ENCODE data around the gene USH1C.

Gene USH1C

GRCh38 chr11:17570034-17570433 is 25.8 kb upstream of the USH1C start:
- DNase-seq, result no peak

DNA sequence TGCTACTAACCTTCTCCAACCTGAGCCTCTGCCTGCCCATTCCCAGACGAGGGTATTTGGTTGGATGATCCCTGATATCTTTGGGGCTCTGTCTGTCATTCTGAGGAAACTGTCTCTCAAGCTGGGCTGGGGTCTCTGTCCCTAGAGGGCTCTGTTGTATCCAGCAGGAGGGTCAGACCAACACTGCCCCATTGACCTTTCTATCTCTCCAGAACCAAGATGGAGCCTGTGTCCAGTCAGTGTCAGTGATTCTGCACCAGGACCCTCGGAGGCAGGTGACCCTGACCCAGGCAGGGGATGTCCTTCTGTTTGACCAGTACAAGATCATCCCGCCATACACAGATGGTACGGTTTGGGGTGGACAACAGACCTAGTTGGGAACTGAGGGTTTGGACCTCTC is 24.7 kb upstream of the USH1C start:
- DNase-seq, result no peak

DNA sequence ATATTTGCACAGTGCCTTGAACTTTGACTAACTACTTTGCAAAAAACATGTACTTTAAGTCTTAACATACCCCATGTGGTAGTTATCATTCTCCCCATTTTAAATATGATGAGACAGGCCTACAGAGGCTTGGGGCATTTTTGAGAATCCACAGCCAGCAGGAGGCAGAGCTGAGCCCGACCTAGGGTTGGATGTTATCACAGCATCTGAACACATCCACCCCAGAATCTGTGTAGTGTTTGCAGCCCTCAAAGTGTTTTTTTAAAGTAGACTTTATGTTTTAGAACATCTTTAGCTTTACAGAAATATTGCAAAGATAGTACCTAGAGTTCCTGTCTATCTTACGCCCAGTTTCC is 20.4 kb upstream of the USH1C start:
- no peak for DNase-seq

DNA sequence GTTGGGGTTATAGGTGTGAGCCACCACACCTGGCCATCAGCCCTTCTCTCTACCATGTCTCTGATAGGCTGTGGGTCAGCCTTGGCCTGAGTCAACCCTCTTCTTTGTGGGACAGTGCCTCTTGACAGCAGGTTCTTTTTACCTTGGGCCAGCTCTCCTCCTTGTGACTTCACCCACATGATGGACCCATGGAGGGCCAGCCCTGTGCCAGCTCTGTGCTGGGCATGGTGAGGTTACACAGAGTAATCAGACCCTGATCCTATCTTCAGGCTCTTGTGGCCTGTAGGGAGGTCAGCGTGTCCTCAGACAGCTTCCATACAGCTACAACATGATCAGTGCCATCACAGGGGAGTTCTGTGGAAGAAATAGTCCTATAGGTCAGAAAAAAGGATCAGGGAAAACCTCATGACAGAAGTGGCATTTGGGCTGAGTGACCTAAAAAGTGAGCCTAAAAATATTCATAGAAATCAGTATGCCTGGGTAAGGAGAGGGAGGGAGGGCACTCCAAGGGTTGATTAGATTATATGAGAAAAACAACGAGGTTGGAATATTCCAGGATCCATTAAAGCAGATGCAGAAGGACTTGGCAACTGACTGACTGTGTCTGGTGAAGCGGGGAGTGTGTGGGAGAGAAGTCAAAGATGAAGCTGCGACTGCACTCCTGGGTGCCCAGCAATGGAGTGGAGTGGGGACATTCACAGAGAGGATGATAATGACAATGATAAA is 19.9 kb upstream of the USH1C start:
- DNase-seq, result no peak

GRCh38 chr11:17563231-17563646 is 19.0 kb upstream of the USH1C start:
- no peak for DNase-seq

DNA sequence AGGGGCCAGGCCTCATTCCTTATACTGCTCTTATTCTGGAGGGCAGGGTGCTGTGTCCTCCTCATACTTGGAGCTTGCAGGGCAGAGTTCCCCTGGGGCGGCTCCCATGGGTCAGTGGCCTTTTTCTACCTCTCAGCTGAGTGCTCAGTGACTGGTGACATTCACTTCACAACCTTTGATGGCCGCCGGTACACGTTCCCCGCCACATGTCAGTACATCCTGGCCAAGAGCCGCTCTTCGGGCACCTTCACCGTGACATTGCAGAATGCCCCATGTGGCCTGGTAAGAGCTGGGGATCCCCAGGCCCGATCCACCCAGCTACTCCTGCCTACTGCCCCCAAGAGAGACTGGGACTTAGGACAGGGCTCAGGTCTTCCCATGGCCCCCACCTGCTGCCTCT is 17.3 kb upstream of the USH1C start:
- DNase-seq, result no peak

DNA sequence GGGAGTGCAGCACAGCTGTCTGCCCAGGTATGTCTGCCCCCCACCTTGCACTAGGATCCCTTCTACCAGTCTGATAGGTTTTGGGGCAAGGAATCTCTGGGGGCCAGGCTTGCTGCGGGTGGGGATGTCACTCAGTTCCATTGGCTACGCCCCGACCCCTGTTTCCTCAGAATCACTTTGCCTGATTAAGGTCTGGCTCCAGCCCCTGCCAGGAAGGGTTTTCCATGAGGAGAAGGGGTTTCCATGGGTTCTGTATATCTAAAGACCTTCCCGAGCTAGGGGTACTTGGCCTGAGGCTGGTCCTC is 16.8 kb upstream of the USH1C start:
- no peak for DNase-seq

GRCh38 chr11:17560281-17561110 is 16.3 kb upstream of the USH1C start:
- DNase-seq, result no peak

DNA sequence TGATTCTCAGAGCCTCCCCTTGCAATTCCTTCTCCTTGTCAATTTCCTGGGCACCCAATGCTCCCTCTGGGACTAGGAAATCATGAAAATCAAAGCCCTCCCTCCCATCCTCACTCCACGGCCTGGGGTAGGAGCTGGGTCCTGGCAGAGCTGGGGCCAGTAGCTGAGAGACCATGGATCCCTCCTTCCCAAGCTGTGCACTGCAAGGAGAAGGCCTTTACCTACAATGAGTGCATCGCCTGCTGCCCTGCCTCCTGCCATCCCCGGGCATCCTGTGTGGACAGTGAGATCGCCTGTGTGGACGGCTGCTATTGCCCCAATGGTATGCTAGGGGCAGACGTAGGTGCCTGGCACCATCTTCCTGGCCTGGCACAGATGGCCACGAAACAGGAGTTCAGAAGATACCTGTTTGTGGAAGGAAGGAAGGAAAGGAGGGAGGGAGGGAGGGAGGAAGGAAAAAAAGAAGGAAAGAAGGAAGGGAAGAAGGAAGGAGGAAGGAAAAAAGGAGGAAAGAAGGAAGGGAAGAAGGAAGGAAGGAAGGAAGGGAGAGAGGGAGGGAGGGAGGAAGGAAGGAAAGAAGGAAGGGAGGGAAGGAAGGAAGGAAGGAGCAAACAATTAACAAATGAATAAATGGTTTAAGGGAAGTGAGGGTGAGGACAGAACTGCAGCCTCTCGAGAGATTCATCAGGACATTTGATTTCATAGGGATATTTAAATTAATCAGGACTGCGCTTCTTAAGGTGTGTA is 15.3 kb upstream of the USH1C start:
- no peak for DNase-seq

GRCh38 chr11:17558916-17559315 is 14.7 kb upstream of the USH1C start:
- DNase-seq, result no peak

GRCh38 chr11:17558025-17558780 is 14.0 kb upstream of the USH1C start:
- DNase-seq, result no peak

- no peak for DNase-seq
Measured at GRCh38 chr11:17556999-17557398, 12.8 kb upstream of the USH1C start.

- DNase-seq, result no peak
Measured at GRCh38 chr11:17554487-17554886, 10.3 kb upstream of the USH1C start.

GRCh38 chr11:17553249-17553546 is 9.0 kb upstream of the USH1C start:
- DNase-seq, result no peak

DNA sequence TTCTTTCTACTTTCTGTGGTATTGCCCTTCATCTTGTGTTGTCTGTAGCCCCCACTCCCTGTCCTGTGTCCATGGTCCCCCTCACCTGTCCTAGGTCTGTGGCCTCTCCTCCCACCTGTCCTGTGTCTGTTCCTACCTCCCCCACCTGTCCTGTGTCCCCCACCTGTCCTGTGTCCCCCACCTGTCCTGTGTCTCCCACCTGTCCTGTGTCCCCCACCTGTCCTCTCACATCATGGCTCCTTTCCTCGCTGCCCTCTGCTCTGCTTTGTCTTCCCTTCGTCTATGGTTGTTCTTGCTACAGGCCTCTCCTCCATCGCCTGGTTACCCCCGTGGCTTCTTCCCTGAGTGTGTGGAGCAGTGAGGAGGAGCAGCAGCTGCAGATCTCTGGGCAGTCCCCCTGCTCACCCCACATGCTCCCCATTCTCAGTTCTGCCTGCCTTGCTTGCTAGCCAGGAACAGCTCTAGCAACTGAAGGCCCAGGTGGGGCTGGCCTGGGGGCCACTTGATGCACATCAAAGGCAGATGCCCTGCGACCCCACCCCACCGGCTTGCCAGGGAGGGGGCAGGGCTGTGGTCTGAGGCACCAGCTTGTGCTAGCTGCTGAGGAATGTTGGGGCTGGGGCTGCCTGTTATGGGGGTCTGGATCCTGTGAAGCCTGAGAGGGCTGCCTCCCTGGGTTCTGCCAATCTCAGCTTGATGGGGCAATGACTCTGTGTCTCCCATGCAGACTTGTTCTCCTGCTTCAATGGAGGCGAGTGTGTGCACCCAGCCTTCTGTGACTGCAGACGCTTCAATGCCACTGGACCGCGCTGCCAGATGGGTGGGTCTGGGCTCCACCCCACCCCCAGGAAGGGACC is 8.4 kb upstream of the USH1C start:
- no peak for DNase-seq

GRCh38 chr11:17552041-17552355 is 7.8 kb upstream of the USH1C start:
- DNase-seq, result no peak

DNA sequence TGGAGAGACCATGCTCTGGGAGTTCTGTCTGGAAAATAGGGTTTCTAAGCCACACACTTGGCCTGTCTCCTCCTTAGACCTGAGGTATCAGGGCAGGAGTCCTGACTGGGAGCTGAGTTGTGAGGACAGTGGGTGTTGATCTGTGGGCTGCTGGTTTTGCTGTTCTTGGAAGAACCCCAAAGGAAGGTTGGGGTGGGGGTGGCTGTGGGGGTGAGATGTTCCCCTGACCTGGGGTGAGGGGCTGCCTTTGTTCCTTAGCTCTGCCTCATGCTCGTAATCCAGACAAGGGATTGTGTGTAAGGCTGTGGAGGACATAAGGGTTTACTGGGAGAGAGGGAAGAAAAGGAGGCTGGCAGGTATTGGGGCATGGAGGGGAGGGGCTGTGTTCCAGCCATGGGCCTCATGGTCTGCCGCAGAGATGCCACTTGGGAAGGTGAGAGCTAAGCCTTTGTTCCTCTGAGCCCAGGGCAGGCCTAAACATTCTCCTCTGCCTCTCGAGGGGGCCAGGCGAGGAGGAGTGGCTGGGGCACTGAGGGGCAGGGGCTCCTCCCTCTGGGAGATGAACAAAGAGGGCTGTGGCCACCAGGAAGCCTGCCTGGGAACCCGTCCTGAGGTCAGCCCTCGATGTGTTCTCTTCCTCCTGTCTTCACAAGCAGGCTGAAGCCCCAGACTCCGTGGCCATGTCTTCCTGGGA is 7.3 kb upstream of the USH1C start:
- DNase-seq, result no peak

DNA sequence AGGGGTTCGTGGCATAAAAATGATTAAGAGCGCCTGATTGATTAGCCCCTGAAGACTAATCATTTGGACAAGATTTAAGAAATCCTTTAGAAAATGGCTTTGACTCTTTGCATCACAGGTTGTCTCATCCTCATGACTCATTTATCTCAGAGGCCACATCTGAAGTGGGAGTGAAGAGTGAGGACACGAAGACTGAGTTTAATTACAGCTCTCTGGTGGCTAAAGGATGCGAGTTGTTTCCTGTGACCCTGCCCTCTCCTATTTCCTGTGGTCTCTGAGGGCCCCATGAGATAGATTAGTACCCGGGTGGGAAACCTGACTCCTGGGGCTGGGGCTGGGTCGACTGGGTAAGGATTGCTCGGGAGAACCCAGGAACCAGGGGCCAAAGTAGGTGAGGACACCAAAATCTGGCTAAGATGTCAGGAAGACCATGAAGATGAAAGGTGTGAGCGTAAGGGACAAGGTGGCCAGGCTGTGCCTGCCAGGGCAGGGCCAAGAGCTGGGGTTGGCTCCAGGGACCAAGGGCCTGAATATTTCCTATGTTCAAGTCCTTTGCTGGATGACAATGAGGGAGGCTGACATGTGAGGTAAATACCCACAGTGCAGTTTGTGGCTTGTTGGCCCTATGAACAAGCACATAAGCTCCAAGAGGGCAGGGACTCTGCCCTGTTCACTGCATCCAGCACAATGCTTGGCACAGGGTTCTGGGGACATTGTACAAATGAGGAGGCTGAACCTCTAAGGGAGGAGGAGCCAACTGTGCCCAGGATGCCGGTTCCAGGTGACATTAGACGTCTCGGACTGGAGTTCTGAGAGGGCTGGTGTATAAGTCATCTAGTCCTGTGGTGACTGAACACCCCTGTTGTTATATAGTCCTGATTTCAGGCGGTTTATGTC is 6.5 kb upstream of the USH1C start:
- no peak for DNase-seq

GRCh38 chr11:17548444-17548843 is 4.2 kb upstream of the USH1C start:
- DNase-seq, result no peak

- no peak for DNase-seq
Measured at GRCh38 chr11:17547932-17548331, 3.7 kb upstream of the USH1C start.
